ENCODE measurements around the gene RASAL2. TPM values are rescaled to one million over a fixed set of nuclear protein-coding genes. Genes with fewer than 3 reads are reported as not detected.

The RASAL2 gene
- total and polyA plus RNA-seq, 2 donors (not counting 1 experiment from before 2014, with no cell fraction given), result 11.9 to 21.8 TPM

DNA sequence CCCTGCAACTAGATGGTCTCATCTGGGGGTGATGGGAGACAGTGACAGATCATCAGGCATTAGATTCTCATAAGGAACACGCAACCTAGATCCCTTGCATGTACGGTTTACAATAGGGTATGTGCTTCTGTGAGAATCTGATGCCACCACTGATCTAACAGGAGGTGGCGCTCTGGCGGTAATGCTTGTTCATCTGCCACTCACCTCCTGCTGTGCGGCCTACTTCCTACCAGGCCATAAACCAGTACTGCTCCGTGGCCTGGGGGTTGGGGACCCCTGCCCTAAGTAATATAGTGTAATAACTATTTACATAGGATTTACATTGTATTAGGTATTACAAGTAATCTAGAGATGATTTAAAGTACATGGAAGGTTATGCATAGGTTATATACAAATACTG, 267.9 kb downstream of the RASAL2 start:
- no peaks in the 10 kb centered on the region for H3K4me1 ChIP-seq (ENCODE audit: control insufficient read depth, extremely low read depth, insufficient read depth, low read length)
- H3K4me3 ChIP-seq (replicated peaks in 1 of 4; ENCODE audit: control extremely low read depth in 1 of 4, insufficient read depth in 1 of 4, low read depth in 3 of 4, low read length in 4 of 4), result no peak overlapping the region
- no peak overlapping the region for H2AFZ ChIP-seq (ENCODE audit: low read length)
- no peak overlapping the region for H3K9ac ChIP-seq (ENCODE audit: insufficient read depth, low read length)
- no peaks in the 10 kb centered on the region for H3K27me3 ChIP-seq (ENCODE audit: control insufficient read depth, insufficient read depth, low read length)
- no peak for DNase-seq (ENCODE audit: low read depth in 2 of 2)
- no peak overlapping the region for H3K4me2 ChIP-seq (ENCODE audit: extremely low read depth, insufficient read depth, low read length)
- H3K9me3 ChIP-seq (ENCODE audit: control insufficient read depth, insufficient read depth, low read depth, low read length), result no peaks in the 10 kb centered on the region
- peaks cover 6% of the 10 kb centered on the region for H3K79me2 ChIP-seq (ENCODE audit: control insufficient read depth, insufficient read depth, low read length)
- H4K20me1 ChIP-seq (ENCODE audit: control insufficient read depth, extremely low read depth, insufficient read depth, low read length), result no peaks in the 10 kb centered on the region
- TF ChIP-seq EZH2 (IDR thresholded peaks at IDR 0.05; ENCODE audit: low read length, missing control alignments) (no peak), CTCF (conservative IDR thresholded peaks at IDR 0.05 in 1 of 2, IDR thresholded peaks at IDR 0.05 in 1 of 2; ENCODE audit: low read depth in 1 of 2, low read length in 2 of 2) (no peak)
- H3K27ac ChIP-seq (ENCODE audit: insufficient read depth, low read length), result no peak overlapping the region
- H3K36me3 ChIP-seq (ENCODE audit: control insufficient read depth, insufficient read depth, low read length), result no peaks in the 10 kb centered on the region

DNA sequence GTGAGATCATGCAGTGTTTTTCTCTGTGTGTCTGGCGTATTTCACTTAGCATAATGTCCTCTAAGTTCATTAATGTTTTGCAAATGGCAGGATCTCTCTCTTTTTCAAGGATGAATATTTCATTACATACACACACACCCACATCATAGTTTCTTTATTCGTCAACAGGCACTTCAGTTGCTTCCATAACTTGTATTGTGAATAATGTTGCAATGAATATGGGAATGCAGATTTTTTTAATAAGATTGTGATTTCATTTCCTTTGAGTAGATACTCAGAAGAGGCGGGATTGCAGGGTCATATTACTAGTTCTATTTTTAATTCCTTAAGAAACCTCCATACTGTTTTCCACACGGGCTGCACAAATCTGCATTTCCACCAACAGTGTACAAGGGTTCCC, 268.8 kb downstream of the RASAL2 start:
- peaks cover 6% of the 10 kb centered on the region for H3K79me2 ChIP-seq (ENCODE audit: control insufficient read depth, insufficient read depth, low read length)
- H3K27me3 ChIP-seq (ENCODE audit: control insufficient read depth, insufficient read depth, low read length), result no peaks in the 10 kb centered on the region
- H3K9me3 ChIP-seq (ENCODE audit: control insufficient read depth, insufficient read depth, low read depth, low read length), result no peaks in the 10 kb centered on the region
- H4K20me1 ChIP-seq (ENCODE audit: control insufficient read depth, extremely low read depth, insufficient read depth, low read length), result no peaks in the 10 kb centered on the region
- no peaks in the 10 kb centered on the region for H3K4me1 ChIP-seq (ENCODE audit: control insufficient read depth, extremely low read depth, insufficient read depth, low read length)
- no peak overlapping the region for H2AFZ ChIP-seq (ENCODE audit: low read length)
- DNase-seq (ENCODE audit: low read depth in 2 of 2), result peak; percentile 53 to 75
- peak overlapping the region; percentile 25 for H3K4me2 ChIP-seq (ENCODE audit: extremely low read depth, insufficient read depth, low read length)
- TF ChIP-seq CTCF (conservative IDR thresholded peaks at IDR 0.05 in 1 of 2, IDR thresholded peaks at IDR 0.05 in 1 of 2; ENCODE audit: low read depth in 1 of 2, low read length in 2 of 2), result no peak
- TF ChIP-seq EZH2 (IDR thresholded peaks at IDR 0.05; ENCODE audit: low read length, missing control alignments), result no peak
- H3K9ac ChIP-seq (ENCODE audit: insufficient read depth, low read length), result no peak overlapping the region
- H3K4me3 ChIP-seq (replicated peaks in 1 of 4; ENCODE audit: control extremely low read depth in 1 of 4, insufficient read depth in 1 of 4, low read depth in 3 of 4, low read length in 4 of 4), result no peak overlapping the region
- no peaks in the 10 kb centered on the region for H3K36me3 ChIP-seq (ENCODE audit: control insufficient read depth, insufficient read depth, low read length)
- H3K27ac ChIP-seq (ENCODE audit: insufficient read depth, low read length), result no peak overlapping the region

GRCh38 chr1:178364782-178365181, 270.9 kb downstream of the RASAL2 start:
- Histone ChIP-seq H3K9ac (ENCODE audit: insufficient read depth, low read length) (no peak overlapping the region), H4K20me1 (ENCODE audit: control insufficient read depth, extremely low read depth, insufficient read depth, low read length) (no peaks in the 10 kb centered on the region), H3K9me3 (ENCODE audit: control insufficient read depth, insufficient read depth, low read depth, low read length) (no peaks in the 10 kb centered on the region), H3K4me2 (ENCODE audit: extremely low read depth, insufficient read depth, low read length) (no peak overlapping the region), H3K4me3 (replicated peaks in 1 of 4; ENCODE audit: control extremely low read depth in 1 of 4, insufficient read depth in 1 of 4, low read depth in 3 of 4, low read length in 4 of 4) (no peak overlapping the region), H3K36me3 (ENCODE audit: control insufficient read depth, insufficient read depth, low read length) (no peaks in the 10 kb centered on the region), H3K27me3 (ENCODE audit: control insufficient read depth, insufficient read depth, low read length) (no peaks in the 10 kb centered on the region), H2AFZ (ENCODE audit: low read length) (no peak overlapping the region), H3K79me2 (ENCODE audit: control insufficient read depth, insufficient read depth, low read length) (peaks cover 6% of the 10 kb centered on the region), H3K4me1 (ENCODE audit: control insufficient read depth, extremely low read depth, insufficient read depth, low read length) (no peaks in the 10 kb centered on the region), H3K27ac (ENCODE audit: insufficient read depth, low read length) (no peak overlapping the region)
- TF ChIP-seq EZH2 (IDR thresholded peaks at IDR 0.05; ENCODE audit: low read length, missing control alignments) (no peak), CTCF (conservative IDR thresholded peaks at IDR 0.05 in 1 of 2, IDR thresholded peaks at IDR 0.05 in 1 of 2; ENCODE audit: low read depth in 1 of 2, low read length in 2 of 2) (no peak)
- no peak for DNase-seq (ENCODE audit: low read depth in 2 of 2)
